HG03066 (cell line): ENCODE data around the gene CYP2C19.
"Not testable (repeated sequence)": the region's sequence is repeated elsewhere in the genome, so short reads cannot be mapped to it uniquely, and the experiment has no call there.

ENCODE experiments used
- ATAC-seq: cut with Tn5 transposase; IDR thresholded peaks from one replicate; pipeline ENCODE4 v1.9.1; 2021; ENCODE audit warnings: low read depth; ENCODE audit not compliant: unreplicated experiment

The CYP2C19 gene

GRCh38 chr10:94762393-94762792 is at the start of gene CYP2C19:
Gene CYP2C19 (plus strand): TSS chr10:94762681. CDS start chr10:94762706, 25 bp downstream.
- no peak for ATAC-seq

- no peak for ATAC-seq
Measured at GRCh38 chr10:94725871-94726270, 36.6 kb upstream of the CYP2C19 start.

GRCh38 chr10:94735197-94735596 is 27.3 kb upstream of the CYP2C19 start:
- no peak for ATAC-seq

GRCh38 chr10:94738588-94738987 is 23.9 kb upstream of the CYP2C19 start:
- ATAC-seq = no peak

GRCh38 chr10:94747137-94747536 is 15.3 kb upstream of the CYP2C19 start:
- ATAC-seq = no peak

- no peak for ATAC-seq
Measured at GRCh38 chr10:94747838-94748237, 14.6 kb upstream of the CYP2C19 start.

GRCh38 chr10:94757916-94758315 is 4.6 kb upstream of the CYP2C19 start:
- ATAC-seq = no peak

GRCh38 chr10:94760586-94761178 is 1.8 kb upstream of the CYP2C19 start:
- no peak for ATAC-seq

GRCh38 chr10:94775425-94775824 is 12.9 kb downstream of the CYP2C19 start:
- not testable (repeated sequence) for ATAC-seq

GRCh38 chr10:94777886-94778458 is 15.5 kb downstream of the CYP2C19 start:
- no peak for ATAC-seq

- no peak for ATAC-seq
Measured at GRCh38 chr10:94780844-94781243, 18.4 kb downstream of the CYP2C19 start.

GRCh38 chr10:94784256-94784655 is 21.8 kb downstream of the CYP2C19 start:
- no peak for ATAC-seq

- no peak for ATAC-seq
Measured at GRCh38 chr10:94785211-94785610, 22.7 kb downstream of the CYP2C19 start.

- not testable (repeated sequence) for ATAC-seq
Measured at GRCh38 chr10:94800551-94800950, 38.1 kb downstream of the CYP2C19 start.

- no peak for ATAC-seq
Measured at GRCh38 chr10:94803307-94803706, 40.8 kb downstream of the CYP2C19 start.

GRCh38 chr10:94830025-94830424 is 67.5 kb downstream of the CYP2C19 start:
- not testable (repeated sequence) for ATAC-seq

- no peak for ATAC-seq
Measured at GRCh38 chr10:94846204-94846603, 83.7 kb downstream of the CYP2C19 start.

GRCh38 chr10:94850766-94851165 is 88.3 kb downstream of the CYP2C19 start:
- ATAC-seq = no peak

GRCh38 chr10:94851263-94851662 is 88.8 kb downstream of the CYP2C19 start:
- no peak for ATAC-seq

- ATAC-seq = no peak
Measured at GRCh38 chr10:94852438-94852837, 90.0 kb downstream of the CYP2C19 start.

GRCh38 chr10:94853065-94853464 is 90.6 kb downstream of the CYP2C19 start:
- ATAC-seq = no peak

GRCh38 chr10:94858005-94858404 is 95.5 kb downstream of the CYP2C19 start:
- no peak for ATAC-seq

- no peak for ATAC-seq
Measured at GRCh38 chr10:94859086-94859485, 96.6 kb downstream of the CYP2C19 start.
